Activated CD4-positive, alpha-beta T cell treated with anti-CD3 and anti-CD28 coated beads, Interleukin-2, amount 10 ng/mL, durations not matched to agents 7 days and 5 days (primary cell): Measurements from ENCODE around the gene KRT79. TPM values are rescaled to one million over a fixed set of nuclear protein-coding genes. Genes with fewer than 3 reads are reported as not detected.
"Not testable (repeated sequence)": the region's sequence is repeated elsewhere in the genome, so short reads cannot be mapped to it uniquely, and the experiment has no call there.

Source experiments
- CTCF ChIA-PET: fragments of 350-600 bp; sonication (Branson Sonifier 250); formaldehyde crosslinking; loops from one replicate; lab custom pipeline; 2021; ENCODE audit warnings: antibody characterized with exemption; lab: Charles Lee
- POLR2A ChIA-PET: fragments of 350-600 bp; sonication (Branson Sonifier 250); formaldehyde crosslinking; loops from one replicate; lab custom pipeline; 2021; ENCODE audit warnings: antibody characterized with exemption; lab: Charles Lee
- DNase-seq: peaks from one replicate; pipeline ENCODE4 v3.0.0-alpha.2; 2020
- H3K27ac Mint-ChIP-seq: one replicate; pipeline ENCODE4 v1.8.0; 2021; ENCODE audit warnings: mild to moderate bottlenecking, moderate library complexity, mixed read lengths
- H3K27me3 Mint-ChIP-seq: one replicate; pipeline ENCODE4 v1.8.0; 2021; ENCODE audit warnings: mixed read lengths
- H3K36me3 Mint-ChIP-seq: one replicate; pipeline ENCODE4 v1.8.0; 2021; ENCODE audit warnings: low read depth, mixed read lengths
- H3K4me1 Mint-ChIP-seq: one replicate; pipeline ENCODE4 v1.8.0; 2021; ENCODE audit warnings: mixed read lengths
- H3K4me3 Mint-ChIP-seq: one replicate; pipeline ENCODE4 v1.8.0; 2021; ENCODE audit warnings: mild to moderate bottlenecking, moderate library complexity, mixed read lengths
- H3K9me3 Mint-ChIP-seq: one replicate; pipeline ENCODE4 v1.8.0; 2021; ENCODE audit warnings: mixed read lengths
- total RNA-seq, 2 experiments: library from RNA; stranded (reverse); gene quantifications; one replicate each; pipeline ENCODE4 v1.2.3, GENCODE V29; 2021

Gene KRT79
- total RNA-seq, 2 experiments from 2014 or later = not detected

- peaks cover 9% of the 10 kb centered on the region for H3K27me3 Mint-ChIP-seq
- H3K27ac Mint-ChIP-seq = no peak overlapping the region
- no peaks in the 10 kb centered on the region for H3K9me3 Mint-ChIP-seq
- H3K36me3 Mint-ChIP-seq = no peaks in the 10 kb centered on the region
- POLR2A ChIA-PET = no interaction called here
- DNase-seq = no peak
- no peak overlapping the region for H3K4me3 Mint-ChIP-seq
- CTCF ChIA-PET = interaction anchor here (1.0 to 1.6 kb wide), 4 partner anchors 8 to 500 kb away, joined by 3 to 16 read pairs (median 4); no protein-coding TSS in a partner anchor
- H3K4me1 Mint-ChIP-seq = peaks cover 32% of the 10 kb centered on the region
These were observed 37.4 kb upstream of the KRT79 start for GRCh38 chr12:52871291-52872039.

GRCh38 chr12:52870361-52871290, 36.5 kb upstream of the KRT79 start:
- no peaks in the 10 kb centered on the region for H3K36me3 Mint-ChIP-seq
- peak; percentile 81 for DNase-seq
- peaks cover 32% of the 10 kb centered on the region for H3K4me1 Mint-ChIP-seq
- ChIA-PET POLR2A (no interaction called here), CTCF (interaction anchor here (0.5 to 1.2 kb wide), 16 partner anchors 9 to 726 kb away, joined by 3 to 16 read pairs (median 3); no protein-coding TSS in a partner anchor)
- peaks cover 9% of the 10 kb centered on the region for H3K27me3 Mint-ChIP-seq
- H3K27ac Mint-ChIP-seq = no peak overlapping the region
- no peak overlapping the region for H3K4me3 Mint-ChIP-seq
- H3K9me3 Mint-ChIP-seq = no peaks in the 10 kb centered on the region

DNA sequence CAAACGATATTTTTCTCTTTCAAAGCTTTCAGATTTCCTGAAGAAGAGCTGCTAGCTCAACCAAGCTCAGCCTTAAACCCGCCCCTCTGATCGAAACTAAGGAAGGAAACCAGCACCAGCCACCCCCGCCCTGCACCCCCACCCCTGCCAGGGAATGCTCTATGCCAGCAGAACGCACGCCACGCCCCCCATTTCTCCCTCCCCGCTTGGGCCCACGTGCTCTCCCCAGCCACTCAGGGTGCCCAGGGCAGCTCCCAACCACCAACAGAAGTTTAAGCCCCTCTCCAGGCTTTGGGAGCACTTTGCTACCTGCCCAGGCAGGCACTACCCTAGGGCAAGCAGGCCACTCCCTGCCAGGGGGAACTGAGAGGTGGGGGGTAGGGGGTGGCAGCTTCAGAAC, 33.5 kb upstream of the KRT79 start:
- CTCF ChIA-PET = interaction anchor here (0.6 to 1.2 kb wide), 4 partner anchors 68 to 311 kb away, joined by 3 to 5 read pairs (median 4); no protein-coding TSS in a partner anchor
- H3K9me3 Mint-ChIP-seq = no peaks in the 10 kb centered on the region
- H3K36me3 Mint-ChIP-seq = no peaks in the 10 kb centered on the region
- DNase-seq = peak; percentile 48
- H3K27ac Mint-ChIP-seq = peak overlapping the region; percentile 46
- H3K4me3 Mint-ChIP-seq = no peak overlapping the region
- peaks cover 3% of the 10 kb centered on the region for H3K27me3 Mint-ChIP-seq
- H3K4me1 Mint-ChIP-seq = peaks cover 16% of the 10 kb centered on the region
- POLR2A ChIA-PET = no interaction called here

GRCh38 chr12:52867152-52867551, 33.0 kb upstream of the KRT79 start:
- ChIA-PET CTCF (interaction anchor here (0.6 to 1.2 kb wide), 2 partner anchors 67 to 192 kb away, joined by 3 to 5 read pairs; no protein-coding TSS in a partner anchor), POLR2A (no interaction called here)
- Mint-ChIP-seq H3K27ac (peak overlapping the region; percentile 47), H3K4me3 (no peak overlapping the region), H3K9me3 (no peaks in the 10 kb centered on the region), H3K27me3 (no peaks in the 10 kb centered on the region), H3K36me3 (no peaks in the 10 kb centered on the region), H3K4me1 (peaks cover 16% of the 10 kb centered on the region)
- DNase-seq = no peak

DNA sequence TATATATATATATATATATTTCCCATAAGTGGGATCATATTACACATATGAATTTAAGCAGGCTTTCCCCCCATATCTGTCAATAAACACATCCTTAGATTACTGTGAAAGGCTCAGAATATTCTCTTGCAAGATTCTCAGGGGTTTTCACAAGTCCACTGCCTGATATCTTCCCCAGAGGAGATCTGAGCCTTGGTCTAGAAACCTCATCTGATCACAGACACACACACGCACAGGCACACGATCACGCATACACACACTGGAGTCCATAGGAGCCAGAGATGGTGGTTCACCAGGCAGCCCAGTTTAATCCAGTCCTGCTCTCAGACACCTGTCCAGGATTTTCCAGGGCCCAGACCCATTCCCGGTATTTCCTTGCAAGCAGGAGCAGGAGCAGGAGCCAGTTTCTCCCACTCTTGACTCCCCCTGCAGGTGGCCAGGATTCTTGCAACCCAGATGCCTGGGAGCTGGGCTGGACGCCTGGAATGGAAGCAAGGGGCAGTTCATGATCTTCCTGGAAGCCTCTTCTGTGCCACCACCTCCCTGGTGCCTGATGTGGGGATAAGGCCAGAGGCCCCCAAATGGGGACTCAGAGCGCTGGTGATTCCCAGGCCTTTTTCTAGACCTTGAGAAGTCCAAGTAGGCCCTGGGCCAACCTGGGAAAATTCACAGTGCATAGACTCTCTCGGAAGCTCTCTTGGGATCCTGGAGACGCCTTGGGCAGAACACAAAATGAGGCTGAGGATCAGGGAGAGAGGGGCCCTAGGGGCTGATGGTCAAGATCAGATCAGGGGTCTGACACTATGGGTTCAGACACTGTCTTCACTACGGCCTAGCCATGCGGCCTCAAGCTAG, 31.2 kb upstream of the KRT79 start:
- no peak overlapping the region for H3K4me3 Mint-ChIP-seq
- no peaks in the 10 kb centered on the region for H3K9me3 Mint-ChIP-seq
- H3K27ac Mint-ChIP-seq = no peak overlapping the region
- H3K4me1 Mint-ChIP-seq = peaks cover 19% of the 10 kb centered on the region
- H3K27me3 Mint-ChIP-seq = no peaks in the 10 kb centered on the region
- ChIA-PET CTCF (interaction anchor here (0.6 to 2.5 kb wide), 4 partner anchors 8 to 1555 kb away, joined by 3 to 7 read pairs (median 4); no protein-coding TSS in a partner anchor), POLR2A (no interaction called here)
- DNase-seq = no peak
- no peaks in the 10 kb centered on the region for H3K36me3 Mint-ChIP-seq

GRCh38 chr12:52862023-52862422, 27.9 kb upstream of the KRT79 start:
- Mint-ChIP-seq H3K27ac (no peak overlapping the region), H3K4me1 (peaks cover 3% of the 10 kb centered on the region), H3K27me3 (no peaks in the 10 kb centered on the region), H3K36me3 (no peaks in the 10 kb centered on the region), H3K9me3 (no peaks in the 10 kb centered on the region), H3K4me3 (no peak overlapping the region)
- ChIA-PET CTCF (interaction anchor here (1.6 kb wide), 1 partner anchor 18 kb away, joined by 5 read pairs; no protein-coding TSS in a partner anchor), POLR2A (no interaction called here)
- no peak for DNase-seq

DNA sequence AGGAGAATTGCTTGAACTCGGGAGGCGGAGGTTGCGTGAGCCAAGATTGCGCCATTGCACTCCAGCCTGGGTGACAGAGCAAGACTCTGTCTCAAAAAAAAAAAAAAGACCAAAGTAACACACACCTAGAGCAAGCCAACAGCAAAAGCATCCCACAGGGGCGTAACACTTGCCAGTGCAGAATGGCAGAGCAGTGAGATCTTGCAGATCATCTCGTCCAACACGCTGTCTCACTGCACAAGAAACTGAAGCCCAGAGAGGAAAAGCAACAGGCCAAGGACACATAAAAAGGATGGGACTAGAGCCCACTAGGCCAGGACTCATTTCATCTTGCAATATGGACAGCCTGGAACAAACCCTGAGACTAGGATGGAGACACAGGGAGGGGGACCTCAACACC, 27.4 kb upstream of the KRT79 start:
- Mint-ChIP-seq H3K27ac (no peak overlapping the region), H3K4me3 (no peak overlapping the region), H3K36me3 (no peaks in the 10 kb centered on the region), H3K9me3 (no peaks in the 10 kb centered on the region), H3K27me3 (peaks cover 3% of the 10 kb centered on the region), H3K4me1 (peaks cover 2% of the 10 kb centered on the region)
- CTCF ChIA-PET = interaction anchor here (1.6 kb wide), 1 partner anchor 18 kb away, joined by 5 read pairs; no protein-coding TSS in a partner anchor
- DNase-seq = no peak
- POLR2A ChIA-PET = no interaction called here

DNA sequence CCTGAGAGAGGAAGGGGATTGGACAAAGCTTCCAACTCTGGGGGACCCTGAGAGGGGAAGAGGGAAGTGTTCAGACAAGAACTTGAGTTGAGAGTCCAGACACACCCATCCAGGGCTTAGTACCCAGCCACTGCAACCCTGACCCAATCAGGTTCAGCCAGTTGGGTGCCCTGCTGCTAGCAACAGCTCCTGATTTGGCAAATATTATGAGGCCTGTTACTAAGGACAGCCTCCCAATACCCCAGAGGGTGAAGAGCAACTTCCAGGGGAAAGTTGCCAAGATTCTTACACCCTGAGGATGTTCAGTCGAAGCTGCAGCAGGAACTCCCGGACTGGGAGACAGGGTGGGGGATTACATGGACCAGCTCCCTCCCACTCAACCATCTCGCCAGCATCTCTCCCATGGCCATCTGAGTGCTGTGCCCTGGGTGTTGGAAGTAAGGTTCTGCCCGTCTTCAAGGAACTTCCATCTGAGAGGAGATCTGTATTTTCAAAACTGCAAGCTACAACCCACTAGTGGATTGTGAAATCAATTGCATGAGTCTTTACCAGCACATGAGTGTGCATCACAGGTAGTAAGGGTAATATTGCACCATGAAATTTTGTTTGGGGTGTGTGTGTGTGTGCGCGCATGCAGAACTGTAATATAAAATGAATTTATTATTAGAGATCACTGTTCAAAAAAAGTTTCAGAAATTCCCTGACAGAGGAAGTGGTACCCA, 26.2 kb upstream of the KRT79 start:
- H3K4me3 Mint-ChIP-seq = no peak overlapping the region
- POLR2A ChIA-PET = no interaction called here
- DNase-seq = no peak
- H3K9me3 Mint-ChIP-seq = no peaks in the 10 kb centered on the region
- peaks cover 2% of the 10 kb centered on the region for H3K4me1 Mint-ChIP-seq
- H3K27me3 Mint-ChIP-seq = peaks cover 7% of the 10 kb centered on the region
- CTCF ChIA-PET = interaction anchor here (1.1 kb wide), 1 partner anchor 19 kb away, joined by 3 read pairs; no protein-coding TSS in a partner anchor
- no peak overlapping the region for H3K27ac Mint-ChIP-seq
- no peaks in the 10 kb centered on the region for H3K36me3 Mint-ChIP-seq

DNA sequence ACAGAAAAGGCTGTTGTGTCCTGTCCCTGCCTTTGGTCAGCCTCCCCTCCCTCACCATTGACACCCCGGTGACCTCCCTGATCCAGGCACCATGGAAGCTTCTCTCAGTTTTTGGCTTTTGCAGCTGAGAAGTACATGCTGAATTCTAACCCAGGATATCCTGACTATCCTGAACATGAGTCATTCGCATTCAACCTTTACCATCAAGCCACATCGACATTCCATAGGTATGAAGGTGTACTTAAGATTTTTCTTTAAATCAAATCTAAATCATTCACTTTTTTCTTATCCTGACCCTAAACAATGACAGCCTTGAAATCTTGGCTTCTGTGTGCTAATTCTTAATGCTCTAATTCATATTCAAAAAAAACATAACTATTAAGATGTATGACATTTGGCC, 23.4 kb upstream of the KRT79 start:
- POLR2A ChIA-PET = no interaction called here
- Mint-ChIP-seq H3K27ac (no peak overlapping the region), H3K9me3 (no peaks in the 10 kb centered on the region), H3K27me3 (peaks cover 16% of the 10 kb centered on the region), H3K4me1 (peaks cover 2% of the 10 kb centered on the region), H3K4me3 (no peak overlapping the region), H3K36me3 (no peaks in the 10 kb centered on the region)
- CTCF ChIA-PET = interaction anchor here (0.6 kb wide), 1 partner anchor 117 kb away, joined by 3 read pairs; no protein-coding TSS in a partner anchor
- DNase-seq = no peak

GRCh38 chr12:52856787-52857186, 22.7 kb upstream of the KRT79 start:
- DNase-seq = no peak
- CTCF ChIA-PET = interaction anchor here (0.6 kb wide), 1 partner anchor 117 kb away, joined by 3 read pairs; no protein-coding TSS in a partner anchor
- Mint-ChIP-seq H3K27ac (no peak overlapping the region), H3K9me3 (no peaks in the 10 kb centered on the region), H3K36me3 (no peaks in the 10 kb centered on the region), H3K4me1 (peaks cover 2% of the 10 kb centered on the region), H3K4me3 (no peak overlapping the region), H3K27me3 (peaks cover 16% of the 10 kb centered on the region)
- POLR2A ChIA-PET = no interaction called here

- H3K36me3 Mint-ChIP-seq, DNase-seq, H3K9me3 Mint-ChIP-seq, CTCF ChIA-PET, H3K4me1 Mint-ChIP-seq, H3K27ac Mint-ChIP-seq, POLR2A ChIA-PET, H3K4me3 Mint-ChIP-seq: not testable (repeated sequence)
- H3K27me3 Mint-ChIP-seq = peaks cover 16% of the 10 kb centered on the region
These were observed 22.0 kb upstream of the KRT79 start for GRCh38 chr12:52856077-52856476.
